Panc1 (cell line): ENCODE measurements around the gene IGSF21.

ENCODE experiments used
- POLR2AphosphoS5 ChIP-seq: IDR thresholded peaks from 2 replicates; pipeline ENCODE4 v1.6.1; 2012; ENCODE audit warnings: mild to moderate bottlenecking, low read depth, low read length, moderate library complexity
- SIN3A ChIP-seq: IDR thresholded peaks from 2 replicates; pipeline ENCODE4 v1.6.1; 2012; ENCODE audit warnings: low read depth, mild to moderate bottlenecking, low read length, moderate library complexity, borderline replicate concordance; ENCODE audit not compliant: insufficient read depth
- TF ChIP-seq, protein P1 (sequence below): fragments of 450-650 bp; IDR thresholded peaks from 2 replicates; pipeline ENCODE4 v1.5.1; 2017; ENCODE audit warnings: mild to moderate bottlenecking
- TF ChIP-seq, protein P2 (sequence below), 2 experiments: IDR thresholded peaks; 2 replicates each; pipeline ENCODE4 v1.6.1; 2011 to 2012; ENCODE audit warnings: low read depth in 2 of 2, control low read depth in 1 of 2, low read length in 1 of 2, mild to moderate bottlenecking in 1 of 2, moderate library complexity in 1 of 2; ENCODE audit not compliant: insufficient read depth in 1 of 2

DNA sequence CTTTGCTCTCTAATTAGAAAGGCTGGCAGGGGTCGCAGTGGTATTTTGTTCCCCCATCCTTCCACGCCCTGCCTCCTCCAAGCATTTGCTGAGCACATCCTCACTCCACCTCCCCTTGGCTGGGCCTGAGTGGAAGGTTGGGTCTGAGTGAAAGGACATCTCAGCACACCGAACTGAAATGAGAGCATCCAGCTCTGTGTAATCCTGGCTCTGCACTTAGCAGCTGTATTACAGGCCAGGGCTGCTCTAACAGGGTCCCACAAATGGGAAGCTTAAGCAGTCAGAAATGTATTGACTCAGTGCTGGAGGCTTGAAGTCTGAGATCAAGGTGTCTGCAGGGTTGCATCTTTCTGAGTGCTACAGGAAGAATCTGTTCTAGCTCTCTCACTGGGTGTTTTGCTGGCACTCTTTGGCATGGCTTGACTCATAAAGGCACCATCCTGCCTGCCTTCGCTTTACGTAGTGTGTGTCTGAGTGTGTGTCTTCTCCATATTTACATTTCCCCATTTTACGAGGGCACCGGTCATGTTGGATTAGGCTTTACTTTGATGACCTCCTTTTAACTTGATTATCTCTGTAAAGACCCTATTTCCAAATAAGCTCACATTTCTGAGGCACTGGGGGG, 48.5 kb upstream of the IGSF21 start:
- TF ChIP-seq, protein P1, sequence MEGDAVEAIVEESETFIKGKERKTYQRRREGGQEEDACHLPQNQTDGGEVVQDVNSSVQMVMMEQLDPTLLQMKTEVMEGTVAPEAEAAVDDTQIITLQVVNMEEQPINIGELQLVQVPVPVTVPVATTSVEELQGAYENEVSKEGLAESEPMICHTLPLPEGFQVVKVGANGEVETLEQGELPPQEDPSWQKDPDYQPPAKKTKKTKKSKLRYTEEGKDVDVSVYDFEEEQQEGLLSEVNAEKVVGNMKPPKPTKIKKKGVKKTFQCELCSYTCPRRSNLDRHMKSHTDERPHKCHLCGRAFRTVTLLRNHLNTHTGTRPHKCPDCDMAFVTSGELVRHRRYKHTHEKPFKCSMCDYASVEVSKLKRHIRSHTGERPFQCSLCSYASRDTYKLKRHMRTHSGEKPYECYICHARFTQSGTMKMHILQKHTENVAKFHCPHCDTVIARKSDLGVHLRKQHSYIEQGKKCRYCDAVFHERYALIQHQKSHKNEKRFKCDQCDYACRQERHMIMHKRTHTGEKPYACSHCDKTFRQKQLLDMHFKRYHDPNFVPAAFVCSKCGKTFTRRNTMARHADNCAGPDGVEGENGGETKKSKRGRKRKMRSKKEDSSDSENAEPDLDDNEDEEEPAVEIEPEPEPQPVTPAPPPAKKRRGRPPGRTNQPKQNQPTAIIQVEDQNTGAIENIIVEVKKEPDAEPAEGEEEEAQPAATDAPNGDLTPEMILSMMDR, result no peak
- TF ChIP-seq, protein P2, sequence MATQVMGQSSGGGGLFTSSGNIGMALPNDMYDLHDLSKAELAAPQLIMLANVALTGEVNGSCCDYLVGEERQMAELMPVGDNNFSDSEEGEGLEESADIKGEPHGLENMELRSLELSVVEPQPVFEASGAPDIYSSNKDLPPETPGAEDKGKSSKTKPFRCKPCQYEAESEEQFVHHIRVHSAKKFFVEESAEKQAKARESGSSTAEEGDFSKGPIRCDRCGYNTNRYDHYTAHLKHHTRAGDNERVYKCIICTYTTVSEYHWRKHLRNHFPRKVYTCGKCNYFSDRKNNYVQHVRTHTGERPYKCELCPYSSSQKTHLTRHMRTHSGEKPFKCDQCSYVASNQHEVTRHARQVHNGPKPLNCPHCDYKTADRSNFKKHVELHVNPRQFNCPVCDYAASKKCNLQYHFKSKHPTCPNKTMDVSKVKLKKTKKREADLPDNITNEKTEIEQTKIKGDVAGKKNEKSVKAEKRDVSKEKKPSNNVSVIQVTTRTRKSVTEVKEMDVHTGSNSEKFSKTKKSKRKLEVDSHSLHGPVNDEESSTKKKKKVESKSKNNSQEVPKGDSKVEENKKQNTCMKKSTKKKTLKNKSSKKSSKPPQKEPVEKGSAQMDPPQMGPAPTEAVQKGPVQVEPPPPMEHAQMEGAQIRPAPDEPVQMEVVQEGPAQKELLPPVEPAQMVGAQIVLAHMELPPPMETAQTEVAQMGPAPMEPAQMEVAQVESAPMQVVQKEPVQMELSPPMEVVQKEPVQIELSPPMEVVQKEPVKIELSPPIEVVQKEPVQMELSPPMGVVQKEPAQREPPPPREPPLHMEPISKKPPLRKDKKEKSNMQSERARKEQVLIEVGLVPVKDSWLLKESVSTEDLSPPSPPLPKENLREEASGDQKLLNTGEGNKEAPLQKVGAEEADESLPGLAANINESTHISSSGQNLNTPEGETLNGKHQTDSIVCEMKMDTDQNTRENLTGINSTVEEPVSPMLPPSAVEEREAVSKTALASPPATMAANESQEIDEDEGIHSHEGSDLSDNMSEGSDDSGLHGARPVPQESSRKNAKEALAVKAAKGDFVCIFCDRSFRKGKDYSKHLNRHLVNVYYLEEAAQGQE (IDR thresholded peaks at IDR 0.05; ENCODE audit: insufficient read depth in 1 of 2, low read depth in 2 of 2, low read length in 1 of 2), result no peak
- TF ChIP-seq POLR2AphosphoS5 (no peak), SIN3A (no peak)
